GM23338 (cell line): Measurements from ENCODE around the gene ROBO1.

ENCODE experiments used
- CREB1 ChIP-seq: fragments of 250-450 bp; sonication (Bioruptor Pico); IDR thresholded peaks from 2 replicates; pipeline ENCODE4 v1.5.0; 2020; ENCODE audit warnings: low read depth, mild to moderate bottlenecking, moderate library complexity
- EZH2 ChIP-seq: fragments of 200-600 bp; sonication (generic); IDR thresholded peaks from one replicate; pipeline ENCODE4 v1.8.0; 2017; ENCODE audit warnings: antibody characterized with exemption, mild to moderate bottlenecking, low read depth; ENCODE audit not compliant: unreplicated experiment
- EZH2phosphoT487 ChIP-seq: fragments of 200-600 bp; sonication (generic); IDR thresholded peaks from one replicate; pipeline ENCODE4 v1.8.1; 2018; ENCODE audit warnings: antibody characterized with exemption; ENCODE audit not compliant: unreplicated experiment
- JUNB ChIP-seq: IDR thresholded peaks from one replicate; pipeline ENCODE4 v1.6.1; 2016; ENCODE audit warnings: antibody characterized with exemption; ENCODE audit not compliant: unreplicated experiment
- POLR2AphosphoS5 ChIP-seq: IDR thresholded peaks from 2 replicates; pipeline ENCODE4 v1.6.1; 2016; ENCODE audit warnings: antibody characterized with exemption, low read depth
- ZNF114 ChIP-seq: fragments of 250-450 bp; sonication (Bioruptor Pico); IDR thresholded peaks from 2 replicates; pipeline ENCODE4 v1.5.0; 2020; ENCODE audit warnings: mild to moderate bottlenecking, moderate library complexity
- ZNF331 ChIP-seq: fragments of 250-450 bp; sonication (Bioruptor Pico); IDR thresholded peaks from 2 replicates; pipeline ENCODE4 v1.5.0; 2020; ENCODE audit warnings: low read depth, mild to moderate bottlenecking, moderate library complexity
- TF ChIP-seq, protein P1 (sequence below), 2 experiments: fragments of 200-600 bp in 1 of 2; sonication (generic) in 1 of 2; conservative IDR thresholded peaks; 2 replicates each; pipeline versions ENCODE4 v1.5.1 to v1.6.1; 2016 to 2017; ENCODE audit warnings: antibody characterized with exemption in 2 of 2, low read depth in 2 of 2, mild to moderate bottlenecking in 2 of 2, moderate library complexity in 1 of 2
- TF ChIP-seq, protein P2 (sequence below): IDR thresholded peaks from one replicate; pipeline ENCODE4 v1.6.1; 2018; ENCODE audit warnings: antibody characterized with exemption; ENCODE audit not compliant: unreplicated experiment

DNA sequence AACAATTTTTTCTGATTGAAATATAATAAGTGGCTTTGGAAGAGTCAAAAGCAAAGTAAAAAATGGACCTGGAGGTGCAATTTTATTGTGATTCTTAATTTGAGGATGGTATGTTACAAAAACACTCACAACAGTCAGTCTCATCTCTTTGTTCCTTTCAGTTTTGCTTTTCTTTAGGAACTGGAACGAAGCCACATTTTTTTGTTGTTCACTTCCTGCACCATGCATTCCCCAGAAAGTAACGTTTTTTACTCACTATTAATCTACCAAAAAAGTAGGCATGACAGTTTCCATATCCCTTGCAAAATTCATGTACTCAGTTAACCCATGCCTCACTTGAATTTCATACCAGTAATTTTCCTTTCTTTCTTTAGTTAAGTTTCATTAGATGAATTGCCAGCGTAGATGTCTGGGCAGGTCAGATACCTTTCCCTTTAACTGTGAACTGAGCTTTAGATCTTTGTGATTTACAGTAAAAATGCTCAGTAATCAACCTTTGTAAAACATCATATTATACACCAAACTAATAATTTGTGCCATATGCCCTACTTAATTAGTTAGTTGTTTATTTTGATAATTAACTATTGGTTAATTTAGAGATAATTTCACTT lies 384.3 kb downstream of the ROBO1 start:
- TF ChIP-seq, protein P1, sequence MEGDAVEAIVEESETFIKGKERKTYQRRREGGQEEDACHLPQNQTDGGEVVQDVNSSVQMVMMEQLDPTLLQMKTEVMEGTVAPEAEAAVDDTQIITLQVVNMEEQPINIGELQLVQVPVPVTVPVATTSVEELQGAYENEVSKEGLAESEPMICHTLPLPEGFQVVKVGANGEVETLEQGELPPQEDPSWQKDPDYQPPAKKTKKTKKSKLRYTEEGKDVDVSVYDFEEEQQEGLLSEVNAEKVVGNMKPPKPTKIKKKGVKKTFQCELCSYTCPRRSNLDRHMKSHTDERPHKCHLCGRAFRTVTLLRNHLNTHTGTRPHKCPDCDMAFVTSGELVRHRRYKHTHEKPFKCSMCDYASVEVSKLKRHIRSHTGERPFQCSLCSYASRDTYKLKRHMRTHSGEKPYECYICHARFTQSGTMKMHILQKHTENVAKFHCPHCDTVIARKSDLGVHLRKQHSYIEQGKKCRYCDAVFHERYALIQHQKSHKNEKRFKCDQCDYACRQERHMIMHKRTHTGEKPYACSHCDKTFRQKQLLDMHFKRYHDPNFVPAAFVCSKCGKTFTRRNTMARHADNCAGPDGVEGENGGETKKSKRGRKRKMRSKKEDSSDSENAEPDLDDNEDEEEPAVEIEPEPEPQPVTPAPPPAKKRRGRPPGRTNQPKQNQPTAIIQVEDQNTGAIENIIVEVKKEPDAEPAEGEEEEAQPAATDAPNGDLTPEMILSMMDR (conservative IDR thresholded peaks at IDR 0.05; ENCODE audit: low read depth in 2 of 2), result no peak
- TF ChIP-seq POLR2AphosphoS5 (no peak), ZNF114 (no peak), JUNB (no peak), ZNF331 (no peak), CREB1 (CRISPR knock-in tag) (no peak), EZH2 (no peak), EZH2phosphoT487 (no peak)
- TF ChIP-seq, protein P2, sequence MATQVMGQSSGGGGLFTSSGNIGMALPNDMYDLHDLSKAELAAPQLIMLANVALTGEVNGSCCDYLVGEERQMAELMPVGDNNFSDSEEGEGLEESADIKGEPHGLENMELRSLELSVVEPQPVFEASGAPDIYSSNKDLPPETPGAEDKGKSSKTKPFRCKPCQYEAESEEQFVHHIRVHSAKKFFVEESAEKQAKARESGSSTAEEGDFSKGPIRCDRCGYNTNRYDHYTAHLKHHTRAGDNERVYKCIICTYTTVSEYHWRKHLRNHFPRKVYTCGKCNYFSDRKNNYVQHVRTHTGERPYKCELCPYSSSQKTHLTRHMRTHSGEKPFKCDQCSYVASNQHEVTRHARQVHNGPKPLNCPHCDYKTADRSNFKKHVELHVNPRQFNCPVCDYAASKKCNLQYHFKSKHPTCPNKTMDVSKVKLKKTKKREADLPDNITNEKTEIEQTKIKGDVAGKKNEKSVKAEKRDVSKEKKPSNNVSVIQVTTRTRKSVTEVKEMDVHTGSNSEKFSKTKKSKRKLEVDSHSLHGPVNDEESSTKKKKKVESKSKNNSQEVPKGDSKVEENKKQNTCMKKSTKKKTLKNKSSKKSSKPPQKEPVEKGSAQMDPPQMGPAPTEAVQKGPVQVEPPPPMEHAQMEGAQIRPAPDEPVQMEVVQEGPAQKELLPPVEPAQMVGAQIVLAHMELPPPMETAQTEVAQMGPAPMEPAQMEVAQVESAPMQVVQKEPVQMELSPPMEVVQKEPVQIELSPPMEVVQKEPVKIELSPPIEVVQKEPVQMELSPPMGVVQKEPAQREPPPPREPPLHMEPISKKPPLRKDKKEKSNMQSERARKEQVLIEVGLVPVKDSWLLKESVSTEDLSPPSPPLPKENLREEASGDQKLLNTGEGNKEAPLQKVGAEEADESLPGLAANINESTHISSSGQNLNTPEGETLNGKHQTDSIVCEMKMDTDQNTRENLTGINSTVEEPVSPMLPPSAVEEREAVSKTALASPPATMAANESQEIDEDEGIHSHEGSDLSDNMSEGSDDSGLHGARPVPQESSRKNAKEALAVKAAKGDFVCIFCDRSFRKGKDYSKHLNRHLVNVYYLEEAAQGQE, result no peak
